HPDE6-E6E7 (cell line): Measurements from ENCODE around the gene GRAMD2A.

ENCODE experiments used
- DNase-seq: peaks from one replicate; pipeline ENCODE4 v3.0.0; 2011; ENCODE audit warnings: missing footprints; ENCODE audit errors: extremely low spot score

GRAMD2A gene

GRCh38 chr15:72168131-72168807 is 29.3 kb downstream of the GRAMD2A start:
- peak; percentile 70 for DNase-seq

- DNase-seq: no peak
Measured at GRCh38 chr15:72167445-72167844, 30.1 kb downstream of the GRAMD2A start.

- DNase-seq: no peak
Measured at GRCh38 chr15:72166716-72167417, 30.7 kb downstream of the GRAMD2A start.

- DNase-seq: no peak
Measured at GRCh38 chr15:72163719-72164118, 33.9 kb downstream of the GRAMD2A start.

- DNase-seq: no peak
Measured at GRCh38 chr15:72162569-72162968, 35.0 kb downstream of the GRAMD2A start.

- DNase-seq: no peak
Measured at GRCh38 chr15:72161361-72162132, 36.0 kb downstream of the GRAMD2A start.

GRCh38 chr15:72160696-72161245 is 36.8 kb downstream of the GRAMD2A start:
- no peak for DNase-seq

GRCh38 chr15:72156928-72157327 is 40.7 kb downstream of the GRAMD2A start:
- DNase-seq: no peak

GRCh38 chr15:72155635-72156616 is 41.7 kb downstream of the GRAMD2A start:
- peak; percentile 69 for DNase-seq

- DNase-seq: peak; percentile 76
Measured at GRCh38 chr15:72155003-72155621, 42.5 kb downstream of the GRAMD2A start.

GRCh38 chr15:72154316-72154715 is 43.3 kb downstream of the GRAMD2A start:
- no peak for DNase-seq

GRCh38 chr15:72153269-72154000 is 44.2 kb downstream of the GRAMD2A start:
- DNase-seq: no peak

GRCh38 chr15:72147418-72147817 is 50.2 kb downstream of the GRAMD2A start:
- DNase-seq: no peak

GRCh38 chr15:72146934-72147333 is 50.7 kb downstream of the GRAMD2A start:
- no peak for DNase-seq

GRCh38 chr15:72146221-72146620 is 51.4 kb downstream of the GRAMD2A start:
- no peak for DNase-seq

GRCh38 chr15:72141171-72142084 is 56.2 kb downstream of the GRAMD2A start:
- DNase-seq: no peak

GRCh38 chr15:72140088-72140487 is 57.5 kb downstream of the GRAMD2A start:
- no peak for DNase-seq

GRCh38 chr15:72139667-72140066 is 57.9 kb downstream of the GRAMD2A start:
- no peak for DNase-seq
